PC-9 (cell line): Measurements from ENCODE around the gene AMBRA1. TPM values are rescaled to one million over a fixed set of nuclear protein-coding genes. Genes with fewer than 3 reads are reported as not detected.

Source experiments
- BruUV-seq: library from RNA; stranded (reverse); fragments of 400-500 nt; replicated peaks from 2 replicates; lab custom pipeline; 2021; lab: Mats Ljungman, UMichigan
- CTCF ChIA-PET: fragments of 300-600 bp; sonication (Branson Sonifier 250); formaldehyde crosslinking; loops from one replicate; lab custom pipeline; 2022; ENCODE audit warnings: antibody characterized with exemption; lab: Charles Lee
- POLR2A ChIA-PET: fragments of 300-600 bp; sonication (Branson Sonifier 250); formaldehyde crosslinking; loops from one replicate; lab custom pipeline; 2022; ENCODE audit warnings: antibody characterized with exemption; ENCODE audit not compliant: unreplicated experiment; lab: Charles Lee
- DNase-seq, 2 experiments: peaks; one replicate each; pipeline versions ENCODE4 v3.0.0 to v3.0.0-alpha.2; 2015 to 2022; ENCODE audit warnings: mixed read lengths in 1 of 2
- H2AFZ ChIP-seq: fragments of 200-600 bp; sonication (generic); 2 replicates; pipeline ENCODE4 v1.8.1; 2017; ENCODE audit warnings: antibody characterized with exemption
- H3F3A ChIP-seq: fragments of 200-600 bp; sonication (generic); 2 replicates; pipeline ENCODE4 v1.8.1; 2017; ENCODE audit warnings: antibody characterized with exemption, mild to moderate bottlenecking, low read depth; ENCODE audit not compliant: insufficient read depth
- H3K27ac ChIP-seq: fragments of 200-600 bp; sonication (generic); 2 replicates; pipeline ENCODE4 v1.6.1; 2016; ENCODE audit warnings: mixed run types
- H3K27me3 ChIP-seq: fragments of 200-600 bp; sonication (generic); 2 replicates; pipeline ENCODE4 v1.6.1; 2016; ENCODE audit warnings: low read depth, mixed run types; ENCODE audit not compliant: insufficient read depth
- H3K36me3 ChIP-seq: fragments of 200-600 bp; sonication (generic); 2 replicates; pipeline ENCODE4 v1.6.1; 2016; ENCODE audit warnings: low read depth, mixed run types
- H3K4me1 ChIP-seq: fragments of 200-600 bp; sonication (generic); replicated peaks from 2 replicates; pipeline ENCODE4 v1.6.1; 2016; ENCODE audit warnings: mixed run types; ENCODE audit not compliant: insufficient read depth
- H3K4me2 ChIP-seq: fragments of 200-600 bp; sonication (generic); 2 replicates; pipeline ENCODE4 v1.6.1; 2017; ENCODE audit warnings: mixed run types
- H3K4me3 ChIP-seq: fragments of 200-600 bp; sonication (generic); 2 replicates; pipeline ENCODE4 v1.6.1; 2016; ENCODE audit warnings: mixed run types
- H3K79me2 ChIP-seq: fragments of 200-600 bp; sonication (generic); 2 replicates; pipeline ENCODE4 v1.6.1; 2017; ENCODE audit warnings: low read depth, mixed run types
- H3K9me2 ChIP-seq: fragments of 200-600 bp; sonication (generic); 2 replicates; pipeline ENCODE4 v1.8.1; 2017; ENCODE audit warnings: mild to moderate bottlenecking; ENCODE audit not compliant: insufficient read depth
- H3K9me3 ChIP-seq: fragments of 200-600 bp; sonication (generic); 2 replicates; pipeline ENCODE4 v1.8.1; 2016; ENCODE audit warnings: low read depth; ENCODE audit not compliant: insufficient read depth
- H4K20me1 ChIP-seq: fragments of 200-600 bp; sonication (generic); 2 replicates; pipeline ENCODE4 v1.8.1; 2017; ENCODE audit not compliant: insufficient read depth
- EZH2 ChIP-seq: fragments of 200-600 bp; sonication (generic); IDR thresholded peaks from 2 replicates; pipeline ENCODE4 v1.8.0; 2017; ENCODE audit warnings: antibody characterized with exemption, low read depth
- intact Hi-C: fragments of 100-400 bp; cut with micrococcal nuclease; formaldehyde crosslinking; loops from one replicate; pipeline ENCODE4 v1.10.0; 2022; ENCODE audit not compliant: unreplicated experiment
- total RNA-seq: library from RNA; stranded (reverse); gene quantifications from 2 replicates; pipeline ENCODE4 v1.2.3, GENCODE V29; 2021
- TF ChIP-seq, protein P1 (sequence below): fragments of 200-600 bp; sonication (generic); conservative IDR thresholded peaks from 2 replicates; pipeline ENCODE4 v1.6.1; 2017; ENCODE audit warnings: mixed run types, antibody characterized with exemption, mild to moderate bottlenecking, moderate library complexity

Gene AMBRA1
- total RNA-seq, 1 experiment from 2014 or later, result 41.4 TPM

GRCh38 chr11:46639197-46639839 is 45.5 kb upstream of the AMBRA1 start:
- H3K79me2 ChIP-seq, result 0 out of 2 replicates have a peak, but pooled peaks cover 10% of the 10 kb centered on the region
- no TSS peak for BruUV-seq
- H3K9me2 ChIP-seq, result no peaks in the 10 kb centered on the region
- ChIA-PET POLR2A (no interaction called here), CTCF (no interaction called here)
- no peaks in the 10 kb centered on the region for H3F3A ChIP-seq
- H3K4me1 ChIP-seq, result no peaks in the 10 kb centered on the region
- intact Hi-C loops, result no loop called here
- H3K9me3 ChIP-seq, result no peaks in the 10 kb centered on the region
- no peak for DNase-seq
- peaks cover 32% of the 10 kb centered on the region for H4K20me1 ChIP-seq
- no peaks in the 10 kb centered on the region for H3K27me3 ChIP-seq
- H2AFZ ChIP-seq, result no peak overlapping the region
- H3K27ac ChIP-seq, result no peak overlapping the region
- no peak overlapping the region for H3K4me2 ChIP-seq
- no peak overlapping the region for H3K4me3 ChIP-seq
- H3K36me3 ChIP-seq, result 0 out of 2 replicates have a peak, but pooled peaks cover 4% of the 10 kb centered on the region
- TF ChIP-seq EZH2, result no peak
- TF ChIP-seq, protein P1, sequence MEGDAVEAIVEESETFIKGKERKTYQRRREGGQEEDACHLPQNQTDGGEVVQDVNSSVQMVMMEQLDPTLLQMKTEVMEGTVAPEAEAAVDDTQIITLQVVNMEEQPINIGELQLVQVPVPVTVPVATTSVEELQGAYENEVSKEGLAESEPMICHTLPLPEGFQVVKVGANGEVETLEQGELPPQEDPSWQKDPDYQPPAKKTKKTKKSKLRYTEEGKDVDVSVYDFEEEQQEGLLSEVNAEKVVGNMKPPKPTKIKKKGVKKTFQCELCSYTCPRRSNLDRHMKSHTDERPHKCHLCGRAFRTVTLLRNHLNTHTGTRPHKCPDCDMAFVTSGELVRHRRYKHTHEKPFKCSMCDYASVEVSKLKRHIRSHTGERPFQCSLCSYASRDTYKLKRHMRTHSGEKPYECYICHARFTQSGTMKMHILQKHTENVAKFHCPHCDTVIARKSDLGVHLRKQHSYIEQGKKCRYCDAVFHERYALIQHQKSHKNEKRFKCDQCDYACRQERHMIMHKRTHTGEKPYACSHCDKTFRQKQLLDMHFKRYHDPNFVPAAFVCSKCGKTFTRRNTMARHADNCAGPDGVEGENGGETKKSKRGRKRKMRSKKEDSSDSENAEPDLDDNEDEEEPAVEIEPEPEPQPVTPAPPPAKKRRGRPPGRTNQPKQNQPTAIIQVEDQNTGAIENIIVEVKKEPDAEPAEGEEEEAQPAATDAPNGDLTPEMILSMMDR, result no peak

GRCh38 chr11:46637546-46637945 is 43.7 kb upstream of the AMBRA1 start:
- no TSS peak for BruUV-seq
- intact Hi-C loops, result no loop called here
- no peak overlapping the region for H3K4me3 ChIP-seq
- 0 out of 2 replicates have a peak, but pooled peaks cover 10% of the 10 kb centered on the region for H3K79me2 ChIP-seq
- no peak overlapping the region for H2AFZ ChIP-seq
- H3K9me3 ChIP-seq, result no peaks in the 10 kb centered on the region
- no peaks in the 10 kb centered on the region for H3K9me2 ChIP-seq
- ChIA-PET CTCF (no interaction called here), POLR2A (no interaction called here)
- DNase-seq, result no peak
- no peaks in the 10 kb centered on the region for H3F3A ChIP-seq
- no peaks in the 10 kb centered on the region for H3K27me3 ChIP-seq
- no peak overlapping the region for H3K27ac ChIP-seq
- peaks cover 4% of the 10 kb centered on the region; the same call in 1 of the 2 replicates for H3K36me3 ChIP-seq
- H3K4me2 ChIP-seq, result no peak overlapping the region
- TF ChIP-seq EZH2, result no peak
- TF ChIP-seq, protein P1, result no peak
- no peaks in the 10 kb centered on the region for H3K4me1 ChIP-seq
- H4K20me1 ChIP-seq, result peaks cover 20% of the 10 kb centered on the region

- no peaks in the 10 kb centered on the region for H3K9me3 ChIP-seq
- H2AFZ ChIP-seq, result no peak overlapping the region
- intact Hi-C loops, result no loop called here
- no peaks in the 10 kb centered on the region for H3K27me3 ChIP-seq
- ChIA-PET POLR2A (no interaction called here), CTCF (no interaction called here)
- no peaks in the 10 kb centered on the region for H3F3A ChIP-seq
- DNase-seq, result no peak
- peaks cover 15% of the 10 kb centered on the region for H3K36me3 ChIP-seq
- no peak overlapping the region for H3K27ac ChIP-seq
- no peak overlapping the region for H3K4me2 ChIP-seq
- H3K4me3 ChIP-seq, result no peak overlapping the region
- no TSS peak for BruUV-seq
- no peaks in the 10 kb centered on the region for H3K9me2 ChIP-seq
- H3K4me1 ChIP-seq, result no peaks in the 10 kb centered on the region
- no peak for TF ChIP-seq EZH2
- TF ChIP-seq, protein P1, result no peak
- peaks cover 16% of the 10 kb centered on the region for H4K20me1 ChIP-seq
- H3K79me2 ChIP-seq, result 0 out of 2 replicates have a peak, but pooled peaks cover 10% of the 10 kb centered on the region
These were observed 41.8 kb upstream of the AMBRA1 start for GRCh38 chr11:46635557-46636139.
